Stimulated activated naive CD4-positive, alpha-beta T cell (primary cell): ENCODE results near the gene TMEM178B.

Experiments
- DNase-seq, 6 experiments: peaks; one replicate each; lab custom pipeline; 2025; lab: John Stamatoyannopoulos, UW

Gene TMEM178B

DNA sequence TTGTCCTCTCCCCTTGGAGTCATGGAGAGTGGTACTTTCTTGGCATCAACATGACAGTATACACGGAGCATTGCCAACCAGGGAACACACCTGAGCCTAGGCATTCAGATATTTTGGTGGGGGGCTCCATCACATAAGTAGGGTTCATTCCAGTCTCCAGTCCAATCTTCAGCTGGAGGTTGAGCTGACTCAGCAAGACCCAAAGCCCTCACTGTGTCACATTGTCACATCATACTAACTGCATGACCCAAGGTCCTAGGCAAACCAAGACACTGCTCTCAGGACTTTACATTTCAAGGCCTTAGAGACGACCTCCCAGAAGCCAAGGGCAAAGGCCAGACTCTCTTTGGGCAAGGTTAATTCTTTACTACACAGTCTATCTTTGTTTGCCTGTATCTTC is 190.1 kb downstream of the TMEM178B start:
- DNase-seq: no peak

DNA sequence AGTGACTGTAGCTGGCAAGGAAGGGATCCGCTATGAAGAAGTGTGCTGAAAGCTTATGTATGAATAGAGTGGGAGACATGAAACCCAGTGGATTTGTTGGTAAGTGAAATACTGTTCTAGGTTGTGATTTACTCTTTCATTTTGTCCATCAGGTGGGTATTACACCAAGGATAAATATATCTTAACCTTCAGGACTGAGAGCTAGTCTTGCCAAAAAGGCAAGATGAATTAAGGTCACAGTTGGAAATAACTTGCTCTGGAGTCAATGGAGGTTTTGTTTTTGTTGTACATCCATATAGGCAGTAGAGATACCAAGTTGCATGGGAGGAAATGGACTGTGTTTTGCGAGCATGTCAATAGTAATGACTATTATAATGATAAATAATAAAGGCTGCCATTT is 190.6 kb downstream of the TMEM178B start:
- no peak for DNase-seq

DNA sequence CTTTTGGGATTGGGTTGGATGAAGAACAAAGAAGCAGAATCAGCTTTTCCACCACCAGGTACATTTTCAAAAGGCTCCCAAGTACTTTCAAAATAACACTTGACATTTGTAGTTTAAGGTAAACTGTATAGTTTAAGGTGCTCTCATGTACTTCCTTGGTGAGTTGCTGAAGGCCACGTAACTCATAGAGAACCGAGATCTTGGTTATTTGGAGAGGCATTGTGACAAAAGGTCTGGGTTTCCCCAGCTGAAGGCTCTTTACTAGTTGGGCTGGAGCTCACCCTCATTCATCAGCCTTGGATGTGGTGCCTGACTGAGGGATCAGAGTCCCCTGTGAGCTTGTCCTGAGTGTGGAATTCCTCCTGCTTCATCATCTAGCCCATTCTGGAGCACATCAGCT is 191.8 kb downstream of the TMEM178B start:
- no peak for DNase-seq

DNA sequence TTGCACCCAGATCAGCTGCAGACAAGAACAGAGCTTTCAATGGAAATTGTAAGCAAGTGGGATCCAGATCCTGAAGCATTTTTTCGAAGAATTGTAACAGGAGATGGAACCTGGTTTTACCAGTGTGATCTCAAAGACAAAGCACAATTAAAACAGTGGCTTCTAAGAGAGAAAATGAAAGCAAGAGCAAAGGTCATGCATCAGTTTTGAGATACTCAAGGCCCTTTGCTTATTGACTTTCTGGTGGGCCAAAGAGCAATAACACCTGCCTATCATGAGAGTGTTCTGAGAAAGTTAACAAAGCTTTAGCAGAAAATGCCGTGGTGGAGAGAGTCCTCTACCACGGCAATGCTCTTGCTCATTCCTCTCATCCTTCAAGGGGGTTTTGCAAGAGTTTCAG is 194.8 kb downstream of the TMEM178B start:
- no peak for DNase-seq

DNA sequence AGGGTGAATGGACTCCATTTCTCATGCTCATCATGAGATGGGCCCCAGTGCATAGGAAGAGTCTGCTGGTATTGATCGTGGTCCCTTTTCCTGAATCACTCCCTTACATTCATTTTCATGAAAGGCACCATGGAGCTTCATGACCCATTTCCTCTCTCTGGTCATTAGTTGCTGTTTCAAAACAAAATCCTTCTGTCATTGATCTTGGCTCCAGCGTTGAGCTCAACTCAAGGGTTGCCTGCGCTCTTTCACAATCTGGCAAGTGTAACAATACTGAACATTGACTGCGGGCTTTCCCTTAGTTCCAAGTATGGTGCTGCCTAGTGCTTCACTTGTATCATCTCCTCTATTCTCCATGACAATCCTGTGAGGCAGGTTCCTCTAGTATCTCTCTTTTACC is 197.6 kb downstream of the TMEM178B start:
- DNase-seq: no peak

DNA sequence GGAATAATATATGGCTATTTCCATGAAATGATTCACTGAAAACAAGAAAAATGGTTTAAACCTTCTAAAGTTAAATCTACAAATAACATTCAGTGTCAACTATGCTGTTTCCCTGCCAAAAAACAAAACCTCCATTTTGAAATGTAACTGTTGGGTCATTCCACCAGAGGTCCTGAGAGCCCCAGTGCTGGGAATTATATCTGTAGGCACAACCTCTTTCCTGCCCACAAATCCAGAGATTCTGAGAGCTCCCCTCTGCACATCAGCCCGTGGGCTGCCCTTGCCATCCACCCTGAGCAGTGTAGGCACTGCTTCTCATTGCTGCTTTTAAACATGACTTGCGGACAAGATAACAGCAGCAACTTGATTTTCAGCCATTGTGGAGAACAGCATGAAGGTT is 198.6 kb downstream of the TMEM178B start:
- no peak for DNase-seq

DNA sequence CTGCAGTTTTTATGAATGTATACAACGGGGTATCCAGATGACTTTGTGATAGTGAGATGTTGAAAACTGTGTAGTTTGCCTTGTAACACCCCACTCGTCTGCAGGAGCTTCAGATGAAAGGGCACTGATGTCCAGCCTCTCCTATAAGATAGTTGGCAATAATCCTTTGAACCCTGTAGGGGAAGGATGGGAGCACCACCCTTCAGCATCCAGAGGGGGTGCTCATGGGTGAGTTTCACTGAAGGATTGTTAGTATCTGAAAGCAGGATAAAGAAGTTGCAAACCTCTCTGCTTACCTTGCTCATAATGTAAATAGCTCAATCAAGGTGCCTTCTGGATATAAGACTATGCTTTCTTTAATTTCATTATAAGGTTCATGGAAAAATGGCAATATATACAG is 201.5 kb downstream of the TMEM178B start:
- DNase-seq: no peak

DNA sequence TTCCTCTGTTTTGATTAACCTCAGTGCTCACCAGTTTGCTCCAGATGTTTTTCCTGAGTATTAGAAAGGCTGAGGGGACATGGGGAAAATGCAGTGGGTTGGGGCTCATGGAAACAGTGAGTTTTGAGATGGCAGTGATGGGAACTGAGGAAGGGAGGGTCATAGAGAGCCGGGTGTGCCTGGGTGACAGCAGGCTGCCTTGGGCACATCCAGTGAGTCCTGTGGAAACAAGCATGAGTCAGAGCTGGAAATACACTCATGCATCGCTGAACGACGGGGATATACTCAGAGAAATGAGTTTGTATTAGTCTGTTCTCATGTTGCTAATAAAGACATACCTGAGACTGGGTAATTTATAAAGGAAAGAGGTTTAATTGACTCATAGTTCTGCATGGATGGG is 202.2 kb downstream of the TMEM178B start:
- DNase-seq: no peak

DNA sequence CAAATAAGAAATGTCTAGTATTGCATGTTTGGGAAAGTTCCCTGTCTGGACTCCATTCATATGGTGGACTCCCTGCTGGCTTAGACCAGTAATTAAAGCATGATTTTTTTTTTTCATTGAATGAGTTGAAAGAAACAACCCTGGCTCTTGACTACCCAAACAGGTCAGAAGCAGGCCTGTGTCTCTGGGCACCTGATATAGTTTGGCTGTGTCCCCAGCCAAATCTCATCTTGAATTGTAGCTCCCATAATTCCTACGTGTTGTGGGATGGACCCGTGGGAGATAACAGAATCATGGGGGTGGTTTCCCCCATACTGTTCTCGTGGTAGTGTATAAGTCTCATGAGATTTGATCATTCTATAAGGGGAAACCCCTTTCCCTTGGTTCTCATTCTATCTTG is 206.2 kb downstream of the TMEM178B start:
- no peak for DNase-seq

DNA sequence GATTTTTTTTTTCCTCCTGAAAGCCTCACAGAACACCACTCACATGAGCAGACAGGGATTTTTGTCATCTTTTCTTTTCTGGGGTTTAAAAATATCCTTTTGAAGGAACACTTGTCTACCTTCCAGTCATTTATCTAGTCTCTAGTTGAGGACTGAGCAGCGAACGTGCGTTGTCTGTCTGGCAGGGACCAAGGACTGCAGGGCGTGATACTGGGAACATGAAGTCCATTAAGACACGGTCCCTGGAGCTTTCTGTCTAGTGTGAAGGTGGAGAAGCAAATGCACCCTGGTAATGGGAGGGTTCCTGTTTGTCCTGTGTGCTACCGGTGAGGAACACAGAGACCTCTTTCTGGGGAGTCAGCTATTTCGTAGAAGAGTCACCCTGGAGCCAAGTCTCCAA is 207.4 kb downstream of the TMEM178B start:
- DNase-seq: no peak

DNA sequence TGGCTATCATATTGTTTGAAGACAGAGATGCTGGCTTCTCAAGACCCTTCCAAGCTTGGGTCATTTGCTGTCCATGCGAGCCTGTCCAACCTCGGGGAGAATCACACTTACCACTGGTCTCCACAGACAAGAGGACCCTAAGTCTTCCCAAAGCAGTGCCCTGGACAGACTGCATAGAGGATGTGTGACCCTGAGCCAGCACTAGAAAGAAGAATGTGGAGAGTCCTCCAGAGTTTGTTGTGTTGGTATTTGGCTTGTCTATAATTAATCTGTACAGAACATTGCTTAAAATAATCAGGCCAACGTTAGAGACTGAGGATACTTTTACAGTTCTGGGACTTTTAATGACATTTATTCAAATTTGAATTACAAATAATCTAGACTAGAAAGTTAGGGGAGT is 212.7 kb downstream of the TMEM178B start:
- DNase-seq: no peak

DNA sequence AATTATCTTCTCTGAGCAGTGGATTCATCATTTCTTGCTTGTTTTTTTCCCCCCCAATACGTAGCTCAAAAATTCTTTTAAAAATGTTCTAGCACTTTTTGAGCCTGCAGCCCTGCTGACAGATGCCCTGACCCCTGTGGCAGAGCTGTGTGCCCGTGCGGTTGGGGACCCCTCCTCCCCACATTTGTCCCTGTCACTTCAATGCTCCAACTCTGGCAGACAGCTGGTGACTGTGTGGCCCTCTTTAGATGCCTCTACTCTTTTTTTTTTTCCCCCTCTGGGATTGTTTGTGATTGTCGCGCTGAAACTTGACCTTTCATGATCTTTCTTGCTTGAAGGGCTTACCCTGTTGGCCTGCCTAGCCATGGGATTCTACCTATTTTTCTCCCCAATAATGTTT is 214.1 kb downstream of the TMEM178B start:
- DNase-seq: no peak

DNA sequence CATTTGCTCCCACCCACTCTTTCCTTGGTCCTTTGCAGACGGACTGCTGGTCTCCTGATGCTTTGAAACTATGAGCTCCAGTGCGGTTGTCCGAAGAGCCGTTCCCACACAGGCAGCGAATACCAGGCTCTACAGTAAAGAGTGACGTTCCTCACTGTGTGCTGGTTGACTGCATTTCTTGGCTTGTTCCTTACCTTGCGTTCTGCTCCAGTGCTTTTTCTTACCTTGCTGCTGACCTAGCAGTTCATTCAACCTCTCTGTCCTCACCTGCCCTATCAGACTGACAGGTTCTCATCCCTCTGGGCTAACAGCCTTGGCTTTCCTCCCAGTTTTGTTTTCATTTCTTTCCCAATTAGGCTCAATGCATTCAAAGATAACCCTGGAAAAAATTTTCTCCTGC is 214.8 kb downstream of the TMEM178B start:
- no peak for DNase-seq

DNA sequence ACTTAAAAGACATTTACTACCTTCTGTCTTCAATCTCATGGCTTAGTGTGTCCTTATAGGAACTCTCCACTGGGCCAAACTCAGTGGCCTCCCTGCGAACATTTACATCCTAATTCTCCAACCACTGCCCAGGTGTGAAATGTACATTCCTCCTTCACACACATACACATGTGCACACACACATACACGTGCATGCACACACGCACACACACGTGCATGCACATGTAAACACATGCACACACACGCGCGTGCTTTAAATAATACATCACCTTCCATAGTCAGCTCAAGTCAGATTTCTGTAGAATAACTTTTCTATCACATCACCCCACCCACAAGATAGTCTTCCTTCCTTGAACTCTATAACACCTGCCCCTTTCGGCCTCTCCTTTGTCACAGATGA is 216.5 kb downstream of the TMEM178B start:
- DNase-seq: no peak

DNA sequence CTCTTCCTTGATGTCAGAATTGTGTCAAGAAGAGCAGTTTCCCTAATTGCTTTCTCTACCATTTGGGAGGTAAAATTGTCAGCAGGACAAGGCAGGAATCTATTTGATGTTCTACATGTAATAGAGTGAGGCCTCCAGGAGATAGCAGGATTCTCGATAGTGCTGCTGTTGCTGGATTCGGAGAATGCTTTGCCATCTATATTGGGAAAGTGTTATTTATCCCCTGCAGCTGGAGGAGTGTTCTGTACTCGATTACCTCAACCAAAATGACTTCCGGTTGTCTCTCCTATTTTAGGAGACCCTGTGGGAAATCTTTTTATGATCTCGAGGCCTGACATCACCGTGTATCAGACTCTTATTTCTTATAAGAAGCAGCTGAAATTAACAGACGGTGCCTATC is 217.1 kb downstream of the TMEM178B start:
- no peak for DNase-seq

DNA sequence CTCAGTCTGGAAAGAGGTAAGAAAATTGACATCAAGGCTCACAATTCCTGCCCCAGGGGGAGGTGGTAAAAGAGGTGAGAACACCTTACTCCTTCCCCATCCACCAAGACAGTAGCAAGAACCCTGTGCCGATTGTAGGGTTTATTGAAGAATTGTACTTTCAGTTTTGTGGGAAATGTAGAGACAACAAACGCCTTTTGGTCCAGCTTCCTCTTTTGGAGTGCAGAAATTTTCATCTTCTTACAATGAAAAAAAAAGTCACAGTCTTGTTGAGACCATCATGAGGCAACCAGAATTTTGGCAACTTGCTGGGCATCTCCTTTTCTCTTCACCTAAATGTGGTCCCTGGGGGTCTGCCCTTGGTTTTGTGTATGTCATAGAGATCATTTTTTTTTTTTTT is 217.7 kb downstream of the TMEM178B start:
- no peak for DNase-seq

DNA sequence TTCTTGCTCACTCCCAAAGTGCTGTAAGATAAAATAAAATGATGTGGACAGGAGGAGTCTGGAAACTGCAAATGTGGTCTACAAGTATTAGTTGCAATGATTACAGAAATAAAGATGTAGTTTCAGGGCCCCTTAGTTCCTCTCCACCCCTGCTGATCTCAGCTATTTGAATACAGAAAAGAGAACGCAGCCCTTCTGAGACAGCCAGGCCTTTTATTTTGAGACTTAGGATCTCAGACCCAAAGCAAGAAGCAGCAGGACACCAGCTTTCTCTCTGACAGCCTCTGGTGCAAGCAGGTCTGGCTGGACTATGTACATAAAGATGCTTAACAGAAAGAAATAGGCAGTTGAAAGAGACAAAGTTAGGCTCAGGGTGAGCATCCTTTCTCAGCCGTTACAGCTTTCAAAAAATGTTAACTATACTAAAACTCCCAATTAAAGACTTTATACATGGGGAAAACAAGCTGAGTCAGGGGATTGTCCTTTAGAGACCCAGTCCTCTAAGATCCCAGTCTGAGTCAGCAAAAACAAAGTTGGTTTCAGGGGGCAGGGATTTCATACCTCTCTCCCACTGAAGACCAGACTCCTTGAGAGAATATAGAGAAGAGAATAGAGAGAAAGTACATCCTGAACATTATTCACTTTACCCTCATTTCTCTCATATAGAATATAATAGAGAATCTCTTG is 220.4 kb downstream of the TMEM178B start:
- DNase-seq: no peak

DNA sequence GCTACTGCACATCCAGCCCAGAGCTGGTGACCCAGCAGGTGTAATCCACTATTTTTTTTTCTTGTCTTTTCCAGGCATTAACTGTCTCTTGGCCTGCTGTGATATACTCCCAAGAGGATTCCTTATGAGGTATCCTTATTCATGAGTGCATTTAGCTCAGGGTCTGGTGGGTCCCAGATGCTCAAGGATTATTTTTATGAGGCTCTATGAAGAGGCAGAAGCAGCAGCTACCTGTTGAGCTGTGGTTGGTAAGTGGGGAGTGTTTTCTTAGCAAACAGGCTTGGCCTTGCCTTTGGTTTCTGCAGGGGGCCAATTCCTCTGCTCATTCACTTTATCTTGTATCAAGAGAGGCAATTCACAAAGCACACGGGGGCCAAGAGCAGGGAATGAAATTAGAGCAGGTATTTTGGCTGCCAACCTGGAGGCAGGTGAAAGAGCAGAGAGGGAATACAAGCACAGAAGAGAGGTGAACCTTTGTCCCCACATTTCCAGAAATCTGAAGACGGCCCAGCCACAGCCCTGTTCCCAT is 221.6 kb downstream of the TMEM178B start:
- DNase-seq: no peak

DNA sequence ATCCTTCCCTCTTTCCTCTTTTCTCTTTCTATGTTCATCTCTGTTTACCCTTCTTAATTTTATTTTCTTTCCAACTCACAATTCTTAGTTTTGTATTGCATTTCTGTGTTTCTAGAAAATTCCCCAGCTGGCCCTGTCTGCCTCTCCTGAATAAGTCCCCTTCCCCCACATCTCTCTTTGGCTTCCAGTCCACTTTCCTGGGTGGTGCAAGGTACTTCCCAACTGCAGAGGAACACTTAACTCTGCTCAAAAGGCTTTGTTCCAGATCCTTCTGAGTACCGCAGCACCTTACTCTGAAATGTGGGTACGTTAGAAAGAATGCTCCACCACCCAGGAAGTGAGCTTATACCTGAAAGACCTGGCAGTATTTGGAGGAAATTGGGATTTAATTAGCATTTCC is 227.0 kb downstream of the TMEM178B start:
- no peak for DNase-seq

DNA sequence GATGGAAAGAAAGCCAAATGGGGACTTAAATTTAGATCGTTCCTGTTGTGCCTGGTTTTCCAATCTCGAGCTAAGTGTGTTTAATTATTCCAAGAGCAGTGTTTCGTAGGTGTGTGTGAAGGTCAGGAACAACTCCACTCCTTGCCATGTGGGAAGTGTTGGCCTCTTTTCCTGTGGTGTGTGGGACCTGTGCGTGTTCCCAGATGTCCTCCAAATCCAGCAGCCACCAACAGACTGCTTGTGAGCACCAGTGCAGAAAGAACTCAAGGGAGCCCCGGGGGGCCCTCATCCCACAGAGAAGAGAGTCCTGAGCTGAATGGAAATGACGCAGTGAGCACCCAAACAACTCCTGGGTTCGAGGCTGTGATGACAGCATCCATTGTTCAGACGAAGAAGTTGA is 227.7 kb downstream of the TMEM178B start:
- no peak for DNase-seq

DNA sequence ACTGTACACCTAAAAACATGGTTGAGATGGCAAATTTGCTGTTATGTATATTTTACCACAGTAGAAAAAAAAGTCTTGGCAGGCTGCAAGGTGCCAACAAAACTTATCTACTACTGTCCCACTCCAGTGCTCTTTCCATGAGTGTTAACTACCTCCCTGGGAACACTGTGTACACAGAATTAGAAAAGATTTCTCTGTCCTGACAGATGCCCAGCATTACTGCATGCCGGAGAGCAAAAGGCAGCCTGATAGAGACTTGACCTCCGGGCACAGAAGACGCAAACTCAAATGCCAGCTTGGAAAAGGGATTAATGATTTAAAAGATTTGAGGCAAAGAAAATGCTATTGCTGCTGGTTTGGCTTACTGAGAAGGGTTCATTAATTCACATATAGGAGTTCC is 228.8 kb downstream of the TMEM178B start:
- no peak for DNase-seq

DNA sequence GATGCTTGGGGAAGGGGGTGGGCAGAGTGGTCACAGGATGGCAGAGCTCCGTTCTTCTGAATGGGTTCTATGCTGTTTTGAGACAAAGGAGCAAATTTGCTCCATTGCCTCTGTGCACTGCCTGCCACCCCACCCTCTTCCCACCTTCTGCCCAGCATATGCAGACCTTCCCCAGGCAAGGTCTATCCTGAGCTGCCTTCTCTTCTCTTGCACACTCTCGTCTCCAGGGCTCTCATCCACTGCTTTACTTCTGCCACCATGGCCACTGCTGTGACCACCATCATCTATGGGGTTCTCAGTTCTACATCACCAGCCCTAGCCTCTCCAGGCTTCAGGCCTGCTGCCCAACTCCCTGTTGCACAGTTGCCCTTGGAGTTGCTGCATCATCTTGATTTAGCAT is 230.4 kb downstream of the TMEM178B start:
- DNase-seq: no peak

DNA sequence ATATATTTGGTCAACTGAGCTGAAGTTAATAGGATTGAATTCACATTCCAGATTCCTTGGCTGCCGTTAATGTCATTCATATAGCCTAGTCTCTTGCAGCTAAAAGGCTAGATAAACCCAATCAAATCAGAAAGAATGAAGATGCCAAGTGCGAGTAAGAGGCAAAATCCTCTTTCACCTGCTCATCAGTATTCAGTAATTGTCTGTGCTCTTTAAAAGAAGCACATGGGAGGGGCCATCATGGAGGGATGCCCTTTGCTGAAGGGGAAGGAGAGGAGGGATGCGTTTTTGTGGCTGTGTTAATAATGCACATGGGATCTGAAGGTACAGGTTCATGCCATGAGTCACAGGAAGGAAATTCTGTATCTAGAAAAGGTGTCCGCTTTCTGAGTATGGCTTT is 232.2 kb downstream of the TMEM178B start:
- DNase-seq: no peak

DNA sequence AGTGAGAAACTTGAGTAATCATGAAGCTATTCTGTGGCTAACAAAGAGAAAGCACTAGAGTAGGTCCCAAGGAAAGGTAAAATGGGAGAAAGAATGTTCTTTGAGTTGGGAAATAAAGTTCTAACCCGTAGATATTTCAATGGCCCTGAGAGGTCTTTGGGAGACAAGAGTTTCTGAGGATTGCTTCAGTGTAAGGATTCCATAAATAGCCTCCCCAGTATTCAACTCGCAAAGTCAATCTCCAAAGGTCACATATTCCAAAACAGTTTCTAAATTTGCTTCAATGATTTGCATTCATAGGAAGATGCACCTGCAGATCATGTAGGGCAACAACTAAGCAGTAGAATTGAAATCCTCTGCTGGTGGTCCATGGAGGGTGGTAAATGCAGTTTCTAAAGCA is 238.5 kb downstream of the TMEM178B start:
- DNase-seq: no peak
